Measurements from ENCODE around the gene ZBTB43.

Gene ZBTB43

DNA sequence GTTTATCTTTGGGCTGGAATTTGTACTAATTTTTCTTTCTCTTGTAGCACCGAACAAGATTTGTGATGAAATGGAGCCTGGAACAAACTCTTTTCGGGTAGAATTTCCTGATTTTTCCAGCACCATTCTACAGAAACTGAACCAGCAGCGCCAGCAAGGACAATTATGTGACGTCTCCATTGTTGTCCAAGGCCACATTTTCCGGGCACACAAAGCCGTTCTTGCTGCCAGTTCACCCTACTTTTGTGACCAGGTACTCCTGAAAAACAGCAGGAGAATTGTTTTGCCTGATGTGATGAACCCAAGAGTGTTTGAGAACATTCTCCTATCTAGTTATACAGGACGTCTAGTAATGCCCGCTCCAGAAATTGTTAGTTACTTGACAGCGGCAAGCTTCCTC, 27.6 kb downstream of the ZBTB43 start:
- DNase-seq, result no peak

DNA sequence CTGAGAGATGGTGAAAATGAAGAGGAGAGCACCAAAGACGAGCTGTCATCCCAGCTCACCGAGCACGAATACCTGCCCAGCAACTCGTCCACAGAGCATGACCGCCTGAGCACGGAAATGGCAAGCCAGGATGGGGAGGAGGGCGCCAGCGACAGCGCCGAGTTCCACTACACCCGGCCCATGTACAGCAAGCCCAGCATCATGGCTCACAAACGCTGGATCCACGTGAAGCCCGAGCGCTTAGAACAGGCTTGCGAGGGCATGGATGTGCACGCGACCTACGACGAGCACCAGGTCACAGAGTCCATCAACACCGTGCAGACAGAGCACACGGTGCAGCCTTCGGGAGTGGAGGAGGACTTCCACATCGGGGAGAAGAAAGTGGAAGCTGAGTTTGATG, 28.2 kb downstream of the ZBTB43 start:
- no peak for DNase-seq

DNA sequence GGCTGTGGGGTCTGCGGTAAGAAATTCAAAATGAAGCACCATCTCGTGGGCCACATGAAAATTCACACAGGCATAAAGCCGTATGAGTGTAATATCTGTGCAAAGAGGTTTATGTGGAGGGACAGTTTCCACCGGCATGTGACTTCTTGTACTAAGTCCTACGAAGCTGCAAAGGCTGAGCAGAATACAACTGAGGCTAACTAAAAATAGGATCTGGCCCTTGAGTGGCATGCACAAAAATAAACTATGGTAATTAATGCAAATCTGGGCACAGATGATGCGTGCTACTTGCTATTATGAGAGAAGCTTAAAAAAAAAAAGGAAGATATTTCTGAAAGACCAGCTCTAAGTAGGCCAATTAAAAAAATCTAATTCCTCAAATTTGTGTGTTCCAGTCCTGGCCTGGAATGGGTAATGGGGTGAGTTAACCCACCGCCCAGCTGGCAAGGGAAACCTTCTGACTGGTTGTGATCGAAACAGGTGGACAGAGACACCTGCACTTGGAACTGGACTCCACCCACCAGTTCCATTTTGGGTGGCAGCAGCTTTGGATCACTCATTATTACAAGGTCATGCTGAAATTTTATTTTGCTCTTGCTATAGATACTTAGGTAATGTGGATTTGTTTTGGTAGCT, 29.0 kb downstream of the ZBTB43 start:
- no peak for DNase-seq

DNA sequence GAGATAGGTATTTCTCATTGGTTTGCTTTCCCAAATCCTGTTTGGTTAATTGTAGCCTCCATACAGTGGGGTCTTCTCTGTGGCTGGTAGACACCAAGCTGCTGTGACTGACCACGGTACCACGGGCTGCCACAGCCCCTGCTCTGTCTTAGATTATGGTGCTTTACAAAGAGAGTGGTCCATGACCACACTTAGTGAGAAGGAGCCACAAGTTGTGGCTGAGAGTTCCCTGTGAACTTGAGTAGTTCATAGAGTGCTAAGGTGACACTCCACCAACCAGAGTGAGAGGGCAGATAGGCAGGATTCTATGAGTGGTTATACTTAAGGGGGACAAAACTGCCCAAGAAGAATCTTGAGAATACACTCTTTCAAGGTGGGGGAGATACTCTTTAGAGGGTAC, 29.8 kb downstream of the ZBTB43 start:
- no peak for DNase-seq

DNA sequence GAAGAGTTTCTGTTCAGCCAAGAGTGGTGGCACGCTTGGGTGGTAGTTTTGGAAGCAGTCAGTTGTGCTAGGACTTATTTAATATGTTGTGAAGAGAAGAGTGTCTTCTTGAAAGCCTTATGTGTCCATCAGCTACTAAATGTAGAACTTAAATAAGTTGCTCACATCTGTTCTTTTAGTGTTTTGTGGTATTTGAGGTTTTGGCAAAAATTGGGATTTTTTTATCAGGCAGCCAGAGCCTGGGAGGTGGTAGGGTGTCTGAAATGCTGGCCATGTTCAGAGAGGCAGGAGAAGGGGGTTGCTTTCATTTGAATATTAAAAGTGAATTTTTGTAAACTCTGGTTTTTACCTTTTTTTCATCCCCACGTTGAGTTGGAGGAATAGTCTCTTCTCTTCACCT, 31.4 kb downstream of the ZBTB43 start:
- DNase-seq, result no peak

DNA sequence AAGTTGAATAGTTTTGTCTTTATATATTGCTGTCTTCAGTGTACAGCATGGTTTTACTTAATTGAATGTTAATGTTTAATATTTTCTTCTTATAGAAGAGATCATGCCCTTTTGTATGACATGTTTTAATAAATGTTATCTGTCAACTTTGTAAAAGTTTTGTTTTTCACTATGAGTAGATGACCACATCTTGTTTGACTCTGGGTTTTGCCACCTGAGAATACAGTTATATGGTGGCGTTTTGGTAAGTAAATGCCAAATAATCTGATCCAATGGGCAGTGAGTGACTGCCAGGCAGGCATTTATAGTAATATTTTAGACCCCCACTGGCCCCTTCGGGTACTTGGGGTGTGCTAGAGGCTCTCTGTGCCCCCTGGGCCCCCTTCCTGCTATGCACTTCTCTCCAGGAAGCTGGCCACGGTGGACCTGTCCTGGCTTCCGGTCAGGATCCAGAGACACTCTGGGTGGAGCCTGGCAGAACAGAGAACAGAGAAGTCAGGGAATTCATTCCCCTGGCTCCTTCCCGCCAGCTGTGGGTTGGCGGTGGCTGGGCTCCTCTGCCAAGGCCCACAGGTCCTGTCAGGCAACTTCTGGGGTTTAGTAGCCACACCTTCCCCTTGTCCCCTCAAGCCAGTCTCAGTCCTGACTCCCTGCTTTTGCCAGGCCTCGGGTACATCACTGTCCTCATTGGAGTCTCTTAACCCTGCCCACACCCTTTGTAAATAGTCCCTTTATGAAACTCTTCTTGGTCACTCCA, 33.4 kb downstream of the ZBTB43 start:
- no peak for DNase-seq

DNA sequence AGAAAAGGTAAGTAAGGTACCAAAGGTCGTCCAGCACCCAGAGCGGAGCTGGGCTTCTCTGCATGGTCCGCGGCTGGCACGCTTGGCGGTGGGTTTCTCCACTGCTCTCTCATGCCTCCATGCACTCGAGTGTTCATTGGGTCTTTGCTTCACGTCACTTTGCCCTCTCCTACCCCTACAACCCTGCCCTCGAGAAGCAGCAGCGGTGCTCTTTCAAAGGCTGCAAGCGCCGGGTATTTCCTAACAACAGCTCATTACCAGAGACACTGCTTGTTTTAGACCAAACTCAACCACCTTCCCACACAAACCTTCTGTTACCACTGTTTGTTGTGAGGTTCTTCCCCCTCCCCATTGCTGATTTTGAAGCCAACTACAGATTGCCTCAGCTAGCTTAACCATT, 34.1 kb downstream of the ZBTB43 start:
- DNase-seq, result no peak

DNA sequence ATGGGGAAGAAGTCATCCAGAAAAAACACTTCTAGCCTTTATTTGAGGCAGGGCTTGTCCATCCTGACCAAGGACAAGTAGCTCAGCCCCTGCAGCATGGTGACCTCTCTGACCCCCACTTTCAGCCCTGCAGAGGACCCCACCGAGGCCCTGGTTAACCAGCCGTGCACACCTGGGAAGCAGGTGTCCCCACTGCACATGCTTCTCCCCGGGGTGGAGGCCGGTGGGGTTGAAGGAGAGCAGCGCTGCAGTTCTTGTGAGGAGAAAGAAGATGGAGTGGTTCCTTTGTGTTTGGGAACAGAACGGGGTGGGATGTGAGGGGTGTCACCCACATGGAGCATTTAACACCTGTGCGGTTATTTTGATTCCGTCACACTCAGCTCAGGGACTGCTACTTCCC, 34.5 kb downstream of the ZBTB43 start:
- DNase-seq, result no peak

DNA sequence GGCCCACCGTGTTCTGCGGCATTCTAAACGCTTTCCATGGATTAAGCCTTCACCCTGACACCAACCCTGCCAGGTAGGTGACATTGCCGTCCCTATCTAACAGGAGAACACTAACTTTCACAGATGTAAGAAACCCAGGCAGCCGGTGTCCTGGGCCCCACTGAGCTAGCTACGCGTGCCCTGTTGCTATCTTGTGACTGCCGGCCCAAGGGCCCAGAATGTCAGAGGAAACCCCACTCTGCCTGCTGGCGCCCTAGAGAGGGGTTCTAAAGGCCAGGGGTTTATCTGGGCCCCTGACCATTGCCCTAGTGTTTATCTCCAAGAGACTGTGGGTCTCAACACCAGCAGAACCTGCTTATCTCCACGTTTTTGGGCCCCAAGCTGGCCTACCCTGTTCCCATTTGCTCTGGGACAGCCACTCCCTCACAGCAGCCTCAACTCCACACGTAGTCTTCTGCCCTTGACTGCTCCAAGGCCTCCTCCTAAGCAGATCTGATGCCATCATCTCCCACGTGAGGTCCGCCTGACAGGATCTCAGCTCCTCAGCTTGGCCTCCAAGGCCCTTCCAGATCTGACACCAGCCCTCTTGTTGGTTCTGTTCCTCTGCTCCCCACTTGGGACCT, 37.5 kb downstream of the ZBTB43 start:
- no peak for DNase-seq

DNA sequence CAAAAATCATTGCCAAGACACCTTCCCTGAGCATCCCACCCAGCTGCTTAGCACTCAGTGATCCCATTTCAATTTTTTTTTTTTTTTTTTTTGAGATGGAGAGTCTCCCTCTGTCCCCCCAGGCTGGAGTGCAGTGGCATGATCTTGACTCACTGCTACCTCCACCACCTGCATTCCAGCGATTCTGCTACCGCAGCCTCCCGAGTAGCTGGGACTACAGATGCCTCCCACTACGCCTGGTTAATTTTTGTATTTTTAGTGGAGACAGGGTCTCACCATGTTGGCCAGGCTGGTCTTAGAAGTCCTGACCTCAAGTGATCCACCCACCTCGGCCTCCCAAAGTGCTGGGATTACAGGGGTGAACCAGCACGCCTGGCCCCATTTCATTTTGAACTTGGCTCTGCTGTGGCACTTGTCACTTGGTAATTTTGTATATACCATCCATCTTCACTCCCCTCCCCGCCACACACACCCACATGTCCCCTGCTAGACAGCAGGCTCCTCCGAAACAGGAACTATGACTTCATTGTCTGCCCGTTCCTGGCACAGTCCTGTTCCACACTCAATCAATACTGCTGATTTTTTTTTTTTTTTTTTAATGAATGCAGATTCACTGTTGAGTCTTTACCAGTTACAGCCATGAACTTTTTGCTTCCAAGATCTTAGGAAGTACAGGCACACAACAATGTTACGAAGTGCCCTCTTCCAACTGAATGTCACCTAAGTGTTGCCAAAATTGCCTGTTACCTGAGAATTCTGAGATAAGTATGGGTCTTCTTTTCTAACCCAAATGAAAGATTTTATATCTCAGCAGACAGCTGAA, 38.3 kb downstream of the ZBTB43 start:
- no peak for DNase-seq

DNA sequence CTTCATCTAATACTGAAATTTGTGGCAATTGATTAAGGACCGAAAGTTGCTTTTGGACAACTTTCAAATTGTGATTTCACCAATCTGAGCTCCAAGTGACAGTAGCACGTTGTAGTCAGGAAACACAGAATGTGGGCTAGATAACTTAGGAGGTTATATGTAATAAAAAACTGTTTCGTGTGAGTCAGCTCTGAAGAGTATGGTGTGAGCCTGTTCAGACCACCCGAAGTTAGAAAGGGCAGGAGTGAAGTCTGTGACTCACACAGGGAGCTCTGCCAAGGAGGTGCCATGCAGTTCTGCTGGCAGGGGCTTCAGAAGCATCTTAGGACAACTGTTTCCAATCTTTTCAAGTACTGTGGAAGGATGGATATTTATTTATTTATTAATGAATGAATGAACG, 39.2 kb downstream of the ZBTB43 start:
- DNase-seq, result peak; percentile 81

DNA sequence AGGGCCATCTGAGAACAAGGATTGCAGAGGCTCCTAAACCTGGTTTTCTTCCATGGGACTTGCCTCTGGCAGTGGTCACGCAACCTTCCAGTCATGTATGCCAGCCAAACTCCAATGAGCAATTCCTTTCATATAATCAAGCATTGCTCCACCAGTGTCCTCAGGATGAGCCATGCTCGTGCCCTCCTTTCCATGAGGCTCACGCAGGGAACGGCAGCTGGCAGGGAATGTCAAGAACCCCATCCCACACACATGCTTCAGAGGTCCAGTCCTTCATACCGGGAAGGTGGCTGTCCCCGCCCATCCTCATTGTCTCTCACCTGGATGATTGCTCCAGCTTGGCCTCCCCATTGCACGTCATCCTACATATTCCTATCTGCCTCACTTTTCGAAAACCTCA, 42.2 kb downstream of the ZBTB43 start:
- DNase-seq, result no peak

DNA sequence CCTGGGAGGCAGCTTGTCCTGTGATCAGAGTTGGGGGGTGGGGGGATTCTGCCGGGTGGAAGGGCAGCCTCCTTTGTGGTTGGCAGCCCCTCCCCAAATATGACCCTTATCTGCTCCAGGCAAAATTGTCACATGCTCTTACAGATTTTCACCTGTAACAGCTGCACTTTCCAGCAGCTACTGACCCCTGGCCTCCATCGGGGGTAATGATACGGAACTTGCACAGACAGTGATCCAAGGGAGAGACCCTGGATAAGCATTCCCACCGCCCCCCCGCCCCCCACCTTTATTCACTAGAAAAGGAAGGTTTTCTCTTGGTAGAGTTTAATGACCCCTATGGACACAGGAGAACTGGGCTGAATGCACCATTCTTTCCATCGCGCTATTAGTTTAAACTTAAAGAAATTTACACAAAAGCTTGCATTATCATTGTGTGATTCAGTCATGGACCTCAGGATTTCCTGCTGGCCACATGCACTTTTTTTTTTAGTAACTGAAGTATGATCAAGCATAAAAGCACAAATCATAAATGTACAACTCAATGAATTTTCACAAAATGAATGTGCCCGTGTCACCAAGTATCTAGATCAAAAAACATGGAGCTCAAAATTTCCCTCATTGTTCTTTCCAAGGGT, 44.9 kb downstream of the ZBTB43 start:
- DNase-seq, result no peak

DNA sequence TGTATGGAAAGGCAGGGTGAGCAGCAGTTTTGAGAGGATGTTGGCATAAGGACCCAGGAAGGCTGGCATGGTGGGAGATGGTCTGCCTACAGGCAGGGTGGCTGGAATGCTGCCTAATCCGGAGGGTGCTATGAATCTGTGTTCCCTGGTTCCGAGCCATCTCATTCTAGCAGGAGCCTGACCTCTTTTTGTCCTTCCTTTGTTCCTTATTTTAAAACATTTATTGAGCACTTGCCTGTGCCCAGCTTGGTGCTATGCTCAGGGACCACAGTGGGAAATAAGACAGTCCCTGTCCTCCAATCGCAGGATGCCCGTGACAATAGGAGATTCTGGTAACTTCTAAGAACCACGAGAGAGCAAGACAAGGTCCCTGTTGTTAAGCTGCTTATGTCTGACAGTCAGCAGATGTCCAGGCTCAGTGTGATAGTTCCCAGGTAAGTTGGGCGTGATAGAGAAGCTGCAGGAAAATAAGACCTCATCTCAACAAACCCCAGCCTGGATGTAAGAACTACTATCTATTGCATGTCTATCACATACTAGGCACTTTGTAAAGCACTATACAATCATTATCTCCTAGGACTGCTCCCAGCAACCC, 46.5 kb downstream of the ZBTB43 start:
- DNase-seq, result no peak

DNA sequence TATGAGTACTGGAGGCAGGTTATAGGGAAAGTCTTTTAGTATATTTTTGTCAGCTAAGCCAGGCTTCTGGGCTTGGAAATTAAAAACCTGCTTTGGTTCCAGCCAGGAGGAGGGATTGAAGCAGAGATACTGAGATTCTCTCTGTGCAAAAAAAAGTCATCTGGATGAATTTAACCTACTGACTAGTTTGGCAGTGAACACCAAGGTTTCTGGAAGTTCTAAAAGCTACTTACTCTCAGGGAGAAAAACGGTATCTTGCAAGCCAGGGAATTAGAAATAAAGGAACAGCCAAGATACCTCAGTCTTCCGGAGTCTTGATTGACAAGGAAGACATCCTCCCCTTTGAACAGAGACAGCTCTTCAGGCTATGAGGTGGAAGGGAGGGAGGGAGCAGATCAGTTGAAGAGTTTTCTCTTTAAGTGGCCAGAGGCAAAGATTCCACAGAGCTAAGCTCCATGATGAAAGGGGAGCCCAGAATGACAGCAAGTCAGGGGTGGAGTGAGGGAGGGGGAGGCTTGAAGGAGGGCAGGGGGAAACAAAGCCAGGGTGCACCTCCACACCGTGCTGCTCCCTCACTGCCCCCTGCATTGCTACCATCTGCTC, 47.3 kb downstream of the ZBTB43 start:
- no peak for DNase-seq

DNA sequence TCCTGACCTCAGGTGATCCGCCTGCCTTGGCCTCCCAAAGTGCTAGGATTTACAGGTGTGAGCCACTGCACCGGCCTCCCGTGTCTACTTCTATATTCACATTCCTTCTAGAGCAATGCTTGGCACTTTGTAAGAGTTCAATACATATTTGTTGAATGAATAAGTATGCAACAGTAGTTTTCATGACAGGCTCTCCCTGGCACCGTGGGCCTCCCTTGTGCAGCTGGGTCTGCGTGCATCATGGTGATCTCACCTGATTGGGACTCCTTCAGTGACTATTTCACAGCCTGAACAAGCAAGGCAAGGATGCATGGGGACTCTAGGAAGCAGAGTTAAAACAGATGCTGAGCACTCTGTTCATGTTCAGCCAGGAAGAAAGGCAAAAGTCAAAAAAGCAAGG, 48.8 kb downstream of the ZBTB43 start:
- peak; percentile 61 for DNase-seq

DNA sequence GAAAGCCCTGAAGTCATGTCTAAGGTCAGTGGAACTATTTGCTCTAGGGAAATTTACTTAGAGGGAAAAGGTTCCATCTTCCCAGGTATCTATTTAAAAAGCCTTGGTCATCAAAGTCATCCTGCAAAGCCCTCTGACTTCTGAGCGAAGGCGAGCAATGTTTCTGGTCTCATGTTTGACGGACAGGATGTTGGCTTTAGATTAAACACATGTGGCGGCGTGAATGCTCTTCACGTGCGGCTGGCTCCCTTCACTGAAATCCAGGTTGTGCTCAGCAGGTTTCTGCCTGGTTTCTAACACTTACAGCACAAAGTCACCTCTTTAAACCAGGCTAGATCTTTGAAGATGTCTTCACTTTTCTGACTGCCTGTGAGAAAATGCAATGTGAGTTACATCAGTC, 49.9 kb downstream of the ZBTB43 start:
- DNase-seq, result no peak

DNA sequence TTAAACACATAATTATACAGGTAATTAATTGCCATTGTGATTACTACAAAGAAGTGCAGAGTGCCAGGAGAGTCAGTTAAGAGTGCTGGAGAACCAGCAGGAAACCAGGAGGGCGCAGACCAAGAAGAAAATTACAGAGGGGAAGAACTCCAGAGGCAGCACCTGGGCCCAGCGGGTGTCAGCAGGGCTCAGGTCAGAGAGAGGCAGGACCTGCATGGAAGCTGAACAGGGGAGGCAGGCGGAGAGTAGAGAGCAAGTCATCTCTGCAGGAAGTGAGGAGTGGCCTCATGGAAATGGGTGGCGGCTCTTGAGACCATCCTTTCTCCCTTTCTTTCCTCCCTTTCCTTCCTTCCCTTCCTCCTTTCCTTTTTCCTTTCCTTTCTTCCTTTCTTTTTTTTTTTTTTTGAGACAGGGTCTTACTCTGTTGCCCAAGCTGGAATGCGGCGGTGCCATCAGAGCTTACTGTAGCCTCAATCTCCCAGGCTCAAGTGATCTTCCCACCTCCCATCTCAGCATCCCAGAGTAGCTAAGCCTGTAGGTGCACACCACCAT, 51.6 kb downstream of the ZBTB43 start:
- DNase-seq, result no peak

DNA sequence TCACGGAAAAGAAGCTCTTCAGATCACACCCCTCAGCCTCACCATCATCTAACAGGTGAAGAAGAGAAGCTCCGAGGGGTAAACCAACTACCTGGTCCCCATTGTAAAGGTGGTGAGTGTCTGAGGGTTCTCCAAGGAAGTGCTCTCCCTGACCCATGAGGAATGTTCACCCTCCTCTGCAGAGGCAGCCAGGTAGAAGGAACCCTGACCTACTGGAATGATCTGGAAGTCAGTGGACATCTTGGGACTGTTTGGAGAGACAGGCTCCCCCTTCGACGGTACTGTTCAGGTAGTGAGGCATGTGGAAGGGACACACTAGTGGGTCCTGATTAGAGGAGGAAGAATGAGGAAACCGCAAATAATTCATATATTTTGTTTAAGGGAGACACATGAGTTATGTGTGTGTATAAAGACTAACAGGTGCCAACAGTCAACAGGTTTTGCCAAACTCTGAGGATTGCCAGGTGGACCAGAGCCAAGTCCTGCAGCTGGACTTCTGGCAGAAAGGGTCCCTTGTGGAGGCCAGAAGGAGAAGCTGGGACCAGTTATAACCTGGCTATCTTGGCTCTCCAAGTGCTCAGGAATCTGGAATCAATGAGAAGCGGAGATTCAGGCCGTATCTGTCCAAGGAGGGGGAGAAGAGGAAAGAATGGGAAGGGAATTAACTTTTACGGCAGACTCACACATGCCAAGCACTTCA, 52.6 kb downstream of the ZBTB43 start:
- no peak for DNase-seq

DNA sequence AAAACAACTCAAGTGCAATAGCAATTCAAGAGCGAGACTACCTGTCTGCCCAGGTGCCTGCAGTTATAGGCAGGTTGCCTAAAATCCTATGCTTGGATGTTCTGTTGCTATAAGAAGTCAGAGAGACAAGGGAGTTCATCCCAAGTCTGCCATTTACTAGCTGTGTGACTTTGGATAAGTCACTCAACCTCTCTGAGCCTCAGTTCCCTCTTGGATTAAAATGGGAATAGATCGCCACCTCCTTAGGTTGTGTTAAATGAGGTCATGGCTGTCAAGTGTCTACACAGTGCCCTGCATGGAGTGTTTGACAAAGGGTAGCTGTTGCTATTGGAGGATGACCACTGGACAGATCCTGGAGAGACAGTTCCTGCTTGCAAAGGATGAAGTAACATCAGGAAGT, 54.3 kb downstream of the ZBTB43 start:
- DNase-seq, result no peak

Data from fibroblast of skin of back (primary cell).